Stimulated activated naive CD8-positive, alpha-beta T cell treated with anti-CD3 and anti-CD28 coated beads, Interleukin-15, Interleukin-2, amounts not matched to agents 100 ng/mL and 50 ng/mL, for 24 hours (primary cell): Measurements from ENCODE around the gene LSAMP.

Experiments used
- H3K27ac Mint-ChIP-seq: one replicate; pipeline ENCODE4 v1.8.0; 2021; ENCODE audit warnings: mild to moderate bottlenecking, mixed read lengths
- H3K27me3 Mint-ChIP-seq: one replicate; pipeline ENCODE4 v1.8.0; 2021; ENCODE audit warnings: mixed read lengths
- H3K36me3 Mint-ChIP-seq: one replicate; pipeline ENCODE4 v1.8.0; 2021; ENCODE audit warnings: low read depth, mixed read lengths
- H3K4me1 Mint-ChIP-seq: one replicate; pipeline ENCODE4 v1.8.0; 2021; ENCODE audit warnings: low read depth, mixed read lengths
- H3K4me3 Mint-ChIP-seq: one replicate; pipeline ENCODE4 v1.8.0; 2021; ENCODE audit warnings: mild to moderate bottlenecking, mixed read lengths
- H3K9me3 Mint-ChIP-seq: one replicate; pipeline ENCODE4 v1.8.0; 2021; ENCODE audit warnings: mixed read lengths

LSAMP gene

DNA sequence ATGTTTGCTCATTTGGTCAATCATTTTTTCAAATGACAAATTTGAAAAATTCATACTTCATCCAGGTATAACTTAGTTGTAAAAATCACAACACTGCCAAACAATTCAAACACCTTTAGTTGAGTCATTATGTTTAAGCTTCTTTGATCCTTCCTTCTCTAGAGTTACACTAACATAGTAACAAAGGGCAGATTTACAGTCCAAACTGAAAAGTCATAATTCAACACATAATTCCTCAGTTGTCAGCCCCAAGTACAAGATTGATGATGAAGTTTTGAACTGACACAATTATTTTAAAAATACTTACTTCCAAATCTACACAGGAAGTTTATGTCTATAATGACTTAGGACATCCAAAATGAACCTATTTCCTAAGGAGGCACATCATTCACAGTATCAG, 264.1 kb downstream of the LSAMP start:
- Mint-ChIP-seq H3K4me3 (no peak overlapping the region), H3K9me3 (no peaks in the 10 kb centered on the region), H3K4me1 (no peaks in the 10 kb centered on the region), H3K27me3 (no peaks in the 10 kb centered on the region), H3K36me3 (no peaks in the 10 kb centered on the region), H3K27ac (no peak overlapping the region)

- Mint-ChIP-seq H3K9me3 (no peaks in the 10 kb centered on the region), H3K27ac (no peak overlapping the region)
Measured at GRCh38 chr3:116179091-116179490, 266.2 kb downstream of the LSAMP start.

DNA sequence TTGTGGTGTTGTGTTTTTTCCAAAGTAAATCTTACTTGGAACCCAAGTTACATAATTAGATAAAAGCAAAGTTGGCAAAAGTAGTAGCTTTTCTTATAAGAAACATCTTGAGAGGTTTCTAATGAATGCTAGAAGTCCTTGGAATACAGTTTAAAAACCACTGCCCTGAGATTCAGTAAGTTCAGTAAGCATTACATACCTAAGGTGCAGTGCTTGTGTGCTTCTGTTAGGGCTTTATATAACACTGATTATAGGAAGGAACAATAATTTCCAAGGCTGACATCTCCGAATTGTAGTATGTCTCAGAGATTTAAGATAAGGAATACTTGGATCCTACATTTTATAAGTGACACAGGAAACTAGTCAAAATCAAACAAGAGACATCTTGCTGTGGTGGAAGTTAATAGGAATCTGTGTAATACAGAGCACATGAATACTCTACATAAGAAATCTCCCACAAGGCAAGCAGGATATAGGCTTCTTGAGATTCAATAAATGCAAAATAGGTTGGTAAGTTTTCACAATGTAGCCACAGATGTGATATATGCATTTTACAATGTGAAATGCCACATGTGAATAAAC, 268.2 kb downstream of the LSAMP start:
- Mint-ChIP-seq H3K36me3 (no peaks in the 10 kb centered on the region), H3K4me3 (no peak overlapping the region), H3K27me3 (no peaks in the 10 kb centered on the region), H3K27ac (no peak overlapping the region), H3K9me3 (peaks cover 3% of the 10 kb centered on the region), H3K4me1 (no peaks in the 10 kb centered on the region)

More at GRCh38 chr3:116179091-116179490, 266.2 kb downstream of the LSAMP start:
- Mint-ChIP-seq H3K4me3 (no peak overlapping the region), H3K4me1 (no peaks in the 10 kb centered on the region), H3K27me3 (no peaks in the 10 kb centered on the region), H3K36me3 (no peaks in the 10 kb centered on the region)

GRCh38 chr3:116166121-116166520, 279.2 kb downstream of the LSAMP start:
- Mint-ChIP-seq H3K27ac (no peak overlapping the region), H3K4me3 (no peak overlapping the region), H3K36me3 (no peaks in the 10 kb centered on the region), H3K27me3 (no peaks in the 10 kb centered on the region), H3K4me1 (no peaks in the 10 kb centered on the region), H3K9me3 (peaks cover 4% of the 10 kb centered on the region)

DNA sequence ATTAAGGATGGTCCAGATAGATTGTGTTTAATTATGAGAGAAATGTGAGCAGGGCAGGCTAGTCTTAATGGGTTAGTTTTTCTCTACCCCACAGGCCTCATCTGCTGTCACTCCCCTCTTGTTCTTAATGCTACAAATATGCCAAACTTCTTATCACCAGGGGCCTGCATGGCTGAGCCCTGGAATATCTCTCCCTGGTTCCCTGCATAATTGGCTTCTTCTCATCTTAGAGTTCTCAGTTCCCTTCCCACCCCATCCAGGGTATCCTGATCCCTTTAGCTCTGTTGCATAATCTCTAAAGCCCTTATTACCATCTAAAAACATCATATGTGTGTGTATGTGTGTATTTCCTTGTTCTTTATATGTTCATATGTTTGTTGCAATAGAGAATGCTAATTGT, 279.6 kb downstream of the LSAMP start:
- Mint-ChIP-seq H3K27me3 (no peaks in the 10 kb centered on the region), H3K27ac (no peak overlapping the region), H3K9me3 (peaks cover 4% of the 10 kb centered on the region), H3K4me1 (no peaks in the 10 kb centered on the region), H3K36me3 (no peaks in the 10 kb centered on the region), H3K4me3 (no peak overlapping the region)

- Mint-ChIP-seq H3K36me3 (no peaks in the 10 kb centered on the region), H3K27ac (no peak overlapping the region), H3K9me3 (peaks cover 4% of the 10 kb centered on the region), H3K27me3 (no peaks in the 10 kb centered on the region), H3K4me3 (no peak overlapping the region), H3K4me1 (no peaks in the 10 kb centered on the region)
Measured at GRCh38 chr3:116165135-116165534, 280.2 kb downstream of the LSAMP start.

DNA sequence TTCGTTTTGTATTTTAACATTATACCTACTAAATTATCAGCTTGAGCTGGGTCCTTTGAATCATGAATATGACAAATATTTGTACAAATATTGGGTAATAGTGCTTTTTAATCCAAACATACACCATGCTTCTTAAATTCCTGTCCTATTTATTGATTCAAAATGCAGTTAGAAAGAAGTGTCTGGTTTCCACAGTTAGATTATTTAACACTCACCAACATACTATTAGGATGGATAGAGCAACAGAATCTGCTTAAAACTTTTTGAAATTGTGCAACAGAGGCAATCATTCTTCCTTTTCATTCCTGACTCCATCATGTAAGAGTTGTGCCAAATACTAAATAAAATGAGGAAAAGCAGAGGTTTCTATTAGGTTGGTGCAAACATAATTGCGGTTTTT, 281.2 kb downstream of the LSAMP start:
- Mint-ChIP-seq H3K27me3 (no peaks in the 10 kb centered on the region), H3K4me1 (no peaks in the 10 kb centered on the region), H3K9me3 (peaks cover 4% of the 10 kb centered on the region), H3K36me3 (no peaks in the 10 kb centered on the region), H3K4me3 (no peak overlapping the region), H3K27ac (no peak overlapping the region)

DNA sequence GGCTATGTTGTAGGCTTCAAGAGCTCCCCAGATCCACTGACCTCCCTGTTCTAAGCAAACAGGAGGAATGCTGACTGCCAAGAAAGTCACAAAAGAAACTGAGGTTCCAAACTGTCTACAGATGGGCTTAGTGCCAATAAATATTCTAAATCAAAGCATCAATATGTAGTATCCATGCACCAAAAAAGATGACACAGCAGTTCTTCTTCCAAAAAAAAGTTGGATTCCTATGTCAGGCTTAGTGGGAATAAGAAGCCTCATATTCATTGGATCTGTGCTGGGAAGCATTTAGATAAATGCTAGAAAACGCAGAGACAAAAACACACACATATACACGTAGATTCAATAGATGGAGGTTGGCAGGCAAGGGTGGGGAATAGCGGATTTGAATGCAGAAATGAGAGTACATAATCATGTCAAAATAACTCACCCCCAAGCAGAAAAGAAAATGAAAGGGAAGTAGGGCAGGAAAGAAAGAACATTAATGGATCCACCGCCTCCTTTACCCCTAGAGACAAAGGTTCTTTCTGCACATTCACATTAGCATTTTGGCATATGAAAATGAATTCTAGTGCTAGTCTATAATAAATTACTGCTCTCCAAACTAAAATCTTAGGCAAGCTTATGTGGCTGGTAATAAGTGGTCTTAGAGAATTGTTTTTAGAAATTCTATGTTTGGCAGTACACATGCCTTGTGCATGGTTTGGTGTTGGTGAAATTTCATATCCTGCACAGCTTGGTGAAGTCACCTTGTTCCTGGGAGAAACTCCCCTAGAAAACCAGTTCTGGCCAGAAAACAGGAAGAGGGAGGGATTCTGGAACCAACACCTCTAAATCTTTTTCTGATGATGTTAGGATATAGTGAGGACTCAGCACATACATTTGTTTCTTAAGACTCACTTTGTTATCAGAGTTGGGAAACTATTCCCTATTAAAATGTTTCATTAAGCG, 283.4 kb downstream of the LSAMP start:
- Mint-ChIP-seq H3K4me3 (no peak overlapping the region), H3K36me3 (no peaks in the 10 kb centered on the region), H3K27me3 (no peaks in the 10 kb centered on the region), H3K27ac (no peak overlapping the region), H3K9me3 (no peaks in the 10 kb centered on the region), H3K4me1 (no peaks in the 10 kb centered on the region)

- H3K27me3 Mint-ChIP-seq, result no peaks in the 10 kb centered on the region
- no peaks in the 10 kb centered on the region for H3K4me1 Mint-ChIP-seq
- no peaks in the 10 kb centered on the region for H3K36me3 Mint-ChIP-seq
- H3K4me3 Mint-ChIP-seq, result no peak overlapping the region
- no peak overlapping the region for H3K27ac Mint-ChIP-seq
- no peaks in the 10 kb centered on the region for H3K9me3 Mint-ChIP-seq
Measured at GRCh38 chr3:116160594-116160993, 284.7 kb downstream of the LSAMP start.

DNA sequence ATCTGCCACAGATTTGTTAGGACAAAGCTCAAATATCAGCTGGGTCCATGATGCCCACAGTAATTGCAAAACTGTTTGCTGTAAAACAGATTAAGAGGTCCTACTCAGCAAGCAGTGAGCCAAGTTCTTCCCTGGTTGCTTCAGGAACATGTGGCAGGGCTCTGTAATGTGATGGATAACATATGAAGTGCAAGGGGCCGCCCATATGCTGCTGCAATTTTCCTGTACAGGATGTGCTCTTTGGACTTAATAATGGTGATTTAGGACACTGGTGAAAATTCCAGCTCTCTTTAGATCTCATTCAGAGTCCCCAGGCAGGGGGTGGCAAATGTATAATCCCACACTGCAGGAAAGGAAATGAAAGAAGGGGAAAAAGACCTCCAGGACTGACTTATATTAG, 289.4 kb downstream of the LSAMP start:
- Mint-ChIP-seq H3K27me3 (no peaks in the 10 kb centered on the region), H3K27ac (no peak overlapping the region), H3K4me1 (no peaks in the 10 kb centered on the region), H3K36me3 (no peaks in the 10 kb centered on the region), H3K9me3 (no peaks in the 10 kb centered on the region), H3K4me3 (no peak overlapping the region)

- H3K9me3 Mint-ChIP-seq, result no peaks in the 10 kb centered on the region
- no peaks in the 10 kb centered on the region for H3K4me1 Mint-ChIP-seq
- H3K4me3 Mint-ChIP-seq, result no peak overlapping the region
- H3K27ac Mint-ChIP-seq, result no peak overlapping the region
- no peaks in the 10 kb centered on the region for H3K27me3 Mint-ChIP-seq
- no peaks in the 10 kb centered on the region for H3K36me3 Mint-ChIP-seq
Measured at GRCh38 chr3:116154389-116154788, 290.9 kb downstream of the LSAMP start.

GRCh38 chr3:116153174-116153573, 292.1 kb downstream of the LSAMP start:
- Mint-ChIP-seq H3K9me3 (no peaks in the 10 kb centered on the region), H3K4me3 (no peak overlapping the region), H3K36me3 (no peaks in the 10 kb centered on the region), H3K27me3 (no peaks in the 10 kb centered on the region), H3K27ac (no peak overlapping the region), H3K4me1 (no peaks in the 10 kb centered on the region)

- Mint-ChIP-seq H3K4me3 (no peak overlapping the region), H3K9me3 (peaks cover 9% of the 10 kb centered on the region), H3K36me3 (no peaks in the 10 kb centered on the region), H3K27ac (no peak overlapping the region), H3K4me1 (no peaks in the 10 kb centered on the region), H3K27me3 (no peaks in the 10 kb centered on the region)
Measured at GRCh38 chr3:116150655-116151167, 294.6 kb downstream of the LSAMP start.

DNA sequence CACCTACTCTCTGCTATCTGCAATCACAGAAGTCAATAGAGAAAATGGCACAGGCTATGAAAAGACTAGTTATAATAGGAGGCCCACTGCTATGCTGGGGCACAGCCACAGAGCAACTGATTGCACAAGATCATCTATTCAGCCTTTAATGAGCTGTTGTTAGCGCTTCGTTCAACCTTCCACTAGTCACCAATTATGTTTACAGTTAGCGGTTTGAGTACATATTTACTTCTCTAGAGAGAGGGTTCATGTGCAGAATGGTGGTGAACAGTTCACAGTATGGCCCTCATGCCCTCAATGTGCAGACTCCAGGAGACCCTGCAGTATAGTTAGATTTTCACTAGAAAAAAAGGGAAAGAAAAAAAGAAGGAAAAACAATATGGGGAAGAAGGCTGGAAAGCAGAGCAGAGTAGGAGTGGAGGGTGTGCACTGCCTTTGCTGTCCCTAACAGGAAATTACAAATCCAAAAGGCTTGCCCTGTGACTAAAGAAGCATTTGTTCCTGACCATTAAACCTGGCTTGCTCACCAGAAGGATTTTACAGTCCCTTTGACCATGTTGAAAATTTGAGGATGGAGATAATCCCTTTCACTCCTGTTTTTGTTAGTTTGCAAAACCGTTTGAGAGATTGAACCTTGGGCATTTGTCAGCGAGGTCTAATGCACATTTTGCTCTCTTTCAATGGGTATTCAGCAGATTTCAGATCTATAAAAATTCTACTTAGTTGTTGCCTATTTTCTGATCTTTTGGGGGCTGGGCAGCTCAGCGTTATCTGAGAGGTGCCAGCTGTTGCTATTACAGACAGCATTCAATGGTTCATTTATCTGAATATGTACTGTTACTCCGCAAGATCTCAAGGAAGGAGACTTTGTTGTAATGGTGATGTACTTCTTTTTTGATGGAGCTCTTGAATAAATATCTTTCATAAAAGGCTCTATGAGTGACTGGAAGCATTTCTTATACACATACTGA, 296.1 kb downstream of the LSAMP start:
- Mint-ChIP-seq H3K36me3 (no peaks in the 10 kb centered on the region), H3K27me3 (no peaks in the 10 kb centered on the region), H3K9me3 (peaks cover 16% of the 10 kb centered on the region), H3K4me1 (no peaks in the 10 kb centered on the region), H3K27ac (no peak overlapping the region), H3K4me3 (no peak overlapping the region)
